Mesenchymal stem cell (in vitro differentiated cells and primary cell): Measurements from ENCODE around the gene ERGIC1.

Source experiments
- DNase-seq: peaks from one replicate; pipeline ENCODE4 v3.0.0-alpha.2; 2013
- H2AFZ ChIP-seq: one replicate; pipeline ENCODE4 v1.6.1; 2013; ENCODE audit warnings: low read depth, mild to moderate bottlenecking, control low read depth, inconsistent platforms, low read length, moderate library complexity
- H2AK5ac ChIP-seq: 2 replicates; pipeline ENCODE4 v1.6.1; 2013; ENCODE audit warnings: low read length, moderate library complexity, mild to moderate bottlenecking, inconsistent platforms; ENCODE audit not compliant: severe bottlenecking
- H2BK120ac ChIP-seq: one replicate; pipeline ENCODE4 v1.6.1; 2013; ENCODE audit warnings: low read depth, mild to moderate bottlenecking, inconsistent platforms, low read length, moderate library complexity
- H2BK12ac ChIP-seq, 2 experiments: one replicate each; pipeline ENCODE4 v1.6.1; 2013; ENCODE audit warnings: inconsistent platforms in 2 of 2, low read length in 2 of 2, mild to moderate bottlenecking in 2 of 2, moderate library complexity in 2 of 2, control low read depth in 1 of 2
- H2BK15ac ChIP-seq: one replicate; pipeline ENCODE4 v1.6.1; 2013; ENCODE audit warnings: mild to moderate bottlenecking, low read depth, inconsistent platforms; ENCODE audit not compliant: poor library complexity, severe bottlenecking
- H2BK5ac ChIP-seq: 2 replicates; pipeline ENCODE4 v1.6.1; 2013; ENCODE audit warnings: low read depth, mild to moderate bottlenecking, low read length, control low read depth, inconsistent platforms; ENCODE audit not compliant: poor library complexity, severe bottlenecking
- H3K14ac ChIP-seq, 2 experiments: one replicate each; pipeline ENCODE4 v1.6.1; 2013; ENCODE audit warnings: inconsistent platforms in 2 of 2, low read length in 2 of 2, control low read depth in 1 of 2, mild to moderate bottlenecking in 1 of 2, moderate library complexity in 1 of 2
- H3K18ac ChIP-seq, 2 experiments: one replicate each; pipeline ENCODE4 v1.6.1; 2013; ENCODE audit warnings: inconsistent platforms in 2 of 2, low read length in 2 of 2, control low read depth in 1 of 2, low read depth in 1 of 2, mild to moderate bottlenecking in 1 of 2
- H3K23ac ChIP-seq, 2 experiments: one replicate each; pipeline ENCODE4 v1.6.1; 2013; ENCODE audit warnings: inconsistent platforms in 2 of 2, low read length in 2 of 2, mild to moderate bottlenecking in 2 of 2, moderate library complexity in 2 of 2, control low read depth in 1 of 2
- H3K27ac ChIP-seq: 2 replicates; pipeline ENCODE4 v1.5.1; 2013; ENCODE audit warnings: mild to moderate bottlenecking, moderate library complexity, low read length, control low read depth, inconsistent platforms; ENCODE audit not compliant: poor library complexity, severe bottlenecking
- H3K27me3 ChIP-seq, 2 experiments: 2 replicates each; pipeline versions ENCODE4 v1.6.1 to v1.7.0; 2013; ENCODE audit warnings: low read length in 2 of 2, mild to moderate bottlenecking in 2 of 2, moderate library complexity in 2 of 2, control low read depth in 1 of 2, inconsistent platforms in 1 of 2; ENCODE audit not compliant: control insufficient read depth in 1 of 2, insufficient read depth in 1 of 2
- H3K36me3 ChIP-seq, 2 experiments: 2 replicates each; pipeline versions ENCODE4 v1.6.1 to v1.7.0; 2013; ENCODE audit warnings: low read length in 2 of 2, control low read depth in 1 of 2, inconsistent platforms in 1 of 2, low read depth in 1 of 2, mild to moderate bottlenecking in 1 of 2; ENCODE audit not compliant: insufficient read depth in 2 of 2, control insufficient read depth in 1 of 2
- H3K4ac ChIP-seq, 2 experiments: one replicate each; pipeline ENCODE4 v1.6.1; 2013; ENCODE audit warnings: inconsistent platforms in 2 of 2, low read length in 2 of 2, mild to moderate bottlenecking in 2 of 2, moderate library complexity in 2 of 2, control low read depth in 1 of 2, low read depth in 1 of 2
- H3K4me1 ChIP-seq: 2 replicates; pipeline ENCODE4 v1.6.1; 2013; ENCODE audit warnings: low read depth, low read length, control low read depth; ENCODE audit not compliant: control insufficient read depth, insufficient read depth
- H3K4me2 ChIP-seq: 2 replicates; pipeline ENCODE4 v1.6.1; 2013; ENCODE audit warnings: low read length, mild to moderate bottlenecking, inconsistent platforms; ENCODE audit not compliant: poor library complexity, severe bottlenecking
- H3K4me3 ChIP-seq, 2 experiments: 2 replicates each; pipeline versions ENCODE4 v1.5.1 to v1.7.0; 2013; ENCODE audit warnings: low read length in 2 of 2, mild to moderate bottlenecking in 2 of 2, control low read depth in 1 of 2, low read depth in 1 of 2; ENCODE audit not compliant: insufficient read depth in 1 of 2
- H3K79me1 ChIP-seq: replicated peaks from 2 replicates; pipeline ENCODE4 v1.6.1; 2013; ENCODE audit warnings: mild to moderate bottlenecking, control low read depth, low read length, inconsistent platforms; ENCODE audit not compliant: poor library complexity, severe bottlenecking
- H3K9ac ChIP-seq: 2 replicates; pipeline ENCODE4 v1.7.0; 2013; ENCODE audit warnings: mild to moderate bottlenecking, low read length, moderate library complexity
- H3K9me3 ChIP-seq: 2 replicates; pipeline ENCODE4 v1.7.0; 2013; ENCODE audit warnings: mild to moderate bottlenecking, low read length; ENCODE audit not compliant: control insufficient read depth
- H4K8ac ChIP-seq: one replicate; pipeline ENCODE4 v1.6.1; 2013; ENCODE audit warnings: inconsistent platforms, mild to moderate bottlenecking, low read length, moderate library complexity
- H4K91ac ChIP-seq: one replicate; pipeline ENCODE4 v1.6.1; 2013; ENCODE audit warnings: mild to moderate bottlenecking, low read length, inconsistent platforms
- WGBS: methylation state at CpG from one replicate; pipeline ENCODE4 v1.1.7; 2013; ENCODE audit warnings: mixed read lengths; 5-methylcytosine and 5-hydroxymethylcytosine counted together

The ERGIC1 gene

GRCh38 chr5:172941067-172941516, 107.0 kb downstream of the ERGIC1 start:
- Histone ChIP-seq H3K4me3 (no peak overlapping the region), H3K4ac (no peak overlapping the region), H3K27me3 (no peaks in the 10 kb centered on the region), H3K4me1 (peaks cover 22% of the 10 kb centered on the region), H3K23ac (no peak overlapping the region), H2AK5ac (no peak overlapping the region), H2BK120ac (no peak overlapping the region), H4K8ac (no peak overlapping the region), H3K36me3 (peaks cover 53 to 73% of the 10 kb centered on the region in 2 experiments), H2BK12ac (peak overlapping the region in 1 of 2 experiments; percentile 11), H2BK15ac (no peak overlapping the region), H2AFZ (no peak overlapping the region), H3K27ac (no peak overlapping the region), H3K4me2 (no peak overlapping the region), H3K79me1 (peaks cover 1% of the 10 kb centered on the region), H3K9me3 (no peaks in the 10 kb centered on the region), H4K91ac (no peak overlapping the region), H3K18ac (peak overlapping the region in 1 of 2 experiments; percentile 12), H2BK5ac (no peak overlapping the region), H3K9ac (no peak overlapping the region), H3K14ac (no peak overlapping the region)
- no peak for DNase-seq
- WGBS, result 88% methylated on average over 4 of the region's 4 CpGs

- H3K79me1 ChIP-seq, result peaks cover 1% of the 10 kb centered on the region
- no peaks in the 10 kb centered on the region for H3K9me3 ChIP-seq
- peaks cover 24% of the 10 kb centered on the region for H3K4me1 ChIP-seq
- no peak overlapping the region for H2AFZ ChIP-seq
- no peak overlapping the region for H3K23ac ChIP-seq
- peak overlapping the region; percentile 15 for H3K27ac ChIP-seq
- no peak for DNase-seq
- peak overlapping the region; percentile 69 for H3K9ac ChIP-seq
- 90% methylated on average over 11 of the region's 11 CpGs for WGBS
- no peak overlapping the region for H3K14ac ChIP-seq
- H3K4me3 ChIP-seq, result no peak overlapping the region
- H3K27me3 ChIP-seq, result no peaks in the 10 kb centered on the region
- no peak overlapping the region for H3K4me2 ChIP-seq
- peak overlapping the region; percentile 2 for H4K8ac ChIP-seq
- H3K18ac ChIP-seq, result peak overlapping the region; percentile 6 to 84
- H2AK5ac ChIP-seq, result peak overlapping the region; percentile 82
- H4K91ac ChIP-seq, result peak overlapping the region; percentile 47
- H2BK5ac ChIP-seq, result no peak overlapping the region
- H3K36me3 ChIP-seq, result peaks cover 54 to 72% of the 10 kb centered on the region in 2 experiments
- no peak overlapping the region for H2BK120ac ChIP-seq
- peak overlapping the region in 1 of 2 experiments; percentile 68 for H2BK12ac ChIP-seq
- H2BK15ac ChIP-seq, result no peak overlapping the region
- peak overlapping the region in 1 of 2 experiments; percentile 45 for H3K4ac ChIP-seq
These were observed 108.5 kb downstream of the ERGIC1 start for GRCh38 chr5:172942556-172942955.

- Histone ChIP-seq H3K4me3 (no peak overlapping the region), H3K9me3 (no peaks in the 10 kb centered on the region), H2BK15ac (no peak overlapping the region), H2AFZ (no peak overlapping the region), H3K23ac (peak overlapping the region in 1 of 2 experiments; percentile 27), H3K79me1 (peaks cover 1% of the 10 kb centered on the region), H3K18ac (peak overlapping the region; percentile 13 to 80), H3K27me3 (no peaks in the 10 kb centered on the region), H4K91ac (peak overlapping the region; percentile 30), H2AK5ac (peak overlapping the region; percentile 93), H2BK12ac (peak overlapping the region in 1 of 2 experiments; percentile 3), H3K14ac (peak overlapping the region in 1 of 2 experiments; percentile 0), H3K4ac (peak overlapping the region in 1 of 2 experiments; percentile 63), H3K36me3 (peaks cover 54 to 74% of the 10 kb centered on the region in 2 experiments), H3K27ac (peak overlapping the region; percentile 80), H4K8ac (peak overlapping the region; percentile 72), H2BK120ac (peak overlapping the region; percentile 50), H3K4me1 (peaks cover 24% of the 10 kb centered on the region), H3K9ac (peak overlapping the region; percentile 69), H2BK5ac (no peak overlapping the region), H3K4me2 (no peak overlapping the region)
- DNase-seq, result peak; percentile 95
- WGBS, result 30% methylated on average over 16 of the region's 18 CpGs
These were observed 109.3 kb downstream of the ERGIC1 start for GRCh38 chr5:172943283-172943841.

GRCh38 chr5:172943906-172944305, 109.9 kb downstream of the ERGIC1 start:
- Histone ChIP-seq H2BK12ac (peak overlapping the region; percentile 69 to 88), H3K27me3 (no peaks in the 10 kb centered on the region), H3K9ac (peak overlapping the region; percentile 69), H3K4me1 (peaks cover 24% of the 10 kb centered on the region), H3K4me3 (no peak overlapping the region), H4K8ac (peak overlapping the region; percentile 72), H3K23ac (no peak overlapping the region), H3K27ac (peak overlapping the region; percentile 80), H2BK120ac (peak overlapping the region; percentile 39), H2AK5ac (peak overlapping the region; percentile 8), H3K14ac (peak overlapping the region in 1 of 2 experiments; percentile 57), H2AFZ (no peak overlapping the region), H3K18ac (peak overlapping the region; percentile 7 to 69), H3K9me3 (no peaks in the 10 kb centered on the region), H3K4me2 (no peak overlapping the region), H3K79me1 (peaks cover 1% of the 10 kb centered on the region), H2BK15ac (no peak overlapping the region), H4K91ac (peak overlapping the region; percentile 30), H3K36me3 (peaks cover 57 to 76% of the 10 kb centered on the region in 2 experiments), H3K4ac (peak overlapping the region; percentile 73 to 78), H2BK5ac (no peak overlapping the region)
- DNase-seq, result no peak
- 71% methylated on average over 5 of the region's 8 CpGs for WGBS
